ENCODE measurements around the gene TEX101. TPM values are rescaled to one million over a fixed set of nuclear protein-coding genes. Genes with fewer than 3 reads are reported as not detected.

Gene TEX101
- total and polyA plus RNA-seq, 4 donors: not detected

DNA sequence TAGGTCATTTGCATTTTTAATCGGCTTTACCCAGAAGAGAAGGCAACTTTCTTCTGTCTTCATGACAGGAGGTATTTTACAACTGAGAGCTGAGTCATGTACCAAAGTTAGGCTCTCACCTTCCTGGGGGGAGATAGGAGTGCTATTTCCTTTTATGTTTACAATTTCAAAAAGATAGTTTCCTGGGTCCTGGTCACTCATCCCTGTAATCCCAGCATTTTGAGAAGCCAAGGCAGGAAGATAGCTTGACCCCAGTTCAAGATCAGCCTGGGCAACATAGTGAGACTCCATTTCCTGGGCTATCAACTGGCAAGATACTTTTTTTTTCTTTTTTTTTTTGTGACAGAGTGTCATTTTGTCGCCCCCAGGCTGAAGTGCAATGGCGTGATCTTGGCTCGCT lies 43.1 kb downstream of the TEX101 start (continued):
- TF ChIP-seq, protein P1, sequence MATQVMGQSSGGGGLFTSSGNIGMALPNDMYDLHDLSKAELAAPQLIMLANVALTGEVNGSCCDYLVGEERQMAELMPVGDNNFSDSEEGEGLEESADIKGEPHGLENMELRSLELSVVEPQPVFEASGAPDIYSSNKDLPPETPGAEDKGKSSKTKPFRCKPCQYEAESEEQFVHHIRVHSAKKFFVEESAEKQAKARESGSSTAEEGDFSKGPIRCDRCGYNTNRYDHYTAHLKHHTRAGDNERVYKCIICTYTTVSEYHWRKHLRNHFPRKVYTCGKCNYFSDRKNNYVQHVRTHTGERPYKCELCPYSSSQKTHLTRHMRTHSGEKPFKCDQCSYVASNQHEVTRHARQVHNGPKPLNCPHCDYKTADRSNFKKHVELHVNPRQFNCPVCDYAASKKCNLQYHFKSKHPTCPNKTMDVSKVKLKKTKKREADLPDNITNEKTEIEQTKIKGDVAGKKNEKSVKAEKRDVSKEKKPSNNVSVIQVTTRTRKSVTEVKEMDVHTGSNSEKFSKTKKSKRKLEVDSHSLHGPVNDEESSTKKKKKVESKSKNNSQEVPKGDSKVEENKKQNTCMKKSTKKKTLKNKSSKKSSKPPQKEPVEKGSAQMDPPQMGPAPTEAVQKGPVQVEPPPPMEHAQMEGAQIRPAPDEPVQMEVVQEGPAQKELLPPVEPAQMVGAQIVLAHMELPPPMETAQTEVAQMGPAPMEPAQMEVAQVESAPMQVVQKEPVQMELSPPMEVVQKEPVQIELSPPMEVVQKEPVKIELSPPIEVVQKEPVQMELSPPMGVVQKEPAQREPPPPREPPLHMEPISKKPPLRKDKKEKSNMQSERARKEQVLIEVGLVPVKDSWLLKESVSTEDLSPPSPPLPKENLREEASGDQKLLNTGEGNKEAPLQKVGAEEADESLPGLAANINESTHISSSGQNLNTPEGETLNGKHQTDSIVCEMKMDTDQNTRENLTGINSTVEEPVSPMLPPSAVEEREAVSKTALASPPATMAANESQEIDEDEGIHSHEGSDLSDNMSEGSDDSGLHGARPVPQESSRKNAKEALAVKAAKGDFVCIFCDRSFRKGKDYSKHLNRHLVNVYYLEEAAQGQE (IDR thresholded peaks at IDR 0.05): no peak
- TF ChIP-seq HNF4A (conservative IDR thresholded peaks at IDR 0.05): no peak
- no peak for TF ChIP-seq JUND (IDR thresholded peaks at IDR 0.05)
- no peak for TF ChIP-seq RXRA (IDR thresholded peaks at IDR 0.05)
- no peak for TF ChIP-seq FOXA2 (IDR thresholded peaks at IDR 0.05)
- no peak for TF ChIP-seq GABPA (IDR thresholded peaks at IDR 0.05 in 1 of 2, conservative IDR thresholded peaks at IDR 0.05 in 1 of 2)
- no peak for TF ChIP-seq EGR1 (IDR thresholded peaks at IDR 0.05; ENCODE audit: low read depth in 2 of 2)
- no peak for TF ChIP-seq SP1 (IDR thresholded peaks at IDR 0.05)

- Histone ChIP-seq H3K27me3 (ENCODE audit: control insufficient read depth in 4 of 4, insufficient read depth in 4 of 4, low read length in 3 of 4) (no peaks in the 10 kb centered on the region), H3K27ac (ENCODE audit: low read depth in 1 of 2, low read length in 2 of 2) (no peak overlapping the region), H3K36me3 (ENCODE audit: control insufficient read depth in 4 of 4, insufficient read depth in 3 of 4, low read depth in 1 of 4, low read length in 3 of 4) (no peaks in the 10 kb centered on the region), H3K9ac (ENCODE audit: low read depth in 1 of 2, low read length in 2 of 2) (no peak overlapping the region), H3K4me1 (ENCODE audit: control insufficient read depth in 4 of 4, insufficient read depth in 4 of 4, low read length in 3 of 4) (peaks cover 2 to 15% (median 10%) of the 10 kb centered on the region in 4 donors), H3K9me3 (ENCODE audit: control insufficient read depth in 4 of 4, low read length in 3 of 4) (no peaks in the 10 kb centered on the region), H3K4me3 (ENCODE audit: low read depth in 1 of 3, low read length in 3 of 3) (no peak overlapping the region)
- 85% methylated on average over 16 of the region's 16 CpGs for WGBS
- no peak for DNase-seq (ENCODE audit: low spot score)
- no peak for TF ChIP-seq RAD21 (IDR thresholded peaks at IDR 0.05)
- no peak for TF ChIP-seq TAF1 (conservative IDR thresholded peaks at IDR 0.05)
- no peak for TF ChIP-seq SP1 (IDR thresholded peaks at IDR 0.05)
- no peak for TF ChIP-seq HNF4A (conservative IDR thresholded peaks at IDR 0.05)
- no peak for TF ChIP-seq JUND (IDR thresholded peaks at IDR 0.05)
- no peak for TF ChIP-seq RXRA (IDR thresholded peaks at IDR 0.05)
- no peak for TF ChIP-seq YY1 (IDR thresholded peaks at IDR 0.05)
- no peak for TF ChIP-seq FOXA2 (IDR thresholded peaks at IDR 0.05)
- TF ChIP-seq, protein P2, sequence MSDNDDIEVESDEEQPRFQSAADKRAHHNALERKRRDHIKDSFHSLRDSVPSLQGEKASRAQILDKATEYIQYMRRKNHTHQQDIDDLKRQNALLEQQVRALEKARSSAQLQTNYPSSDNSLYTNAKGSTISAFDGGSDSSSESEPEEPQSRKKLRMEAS (IDR thresholded peaks at IDR 0.05): no peak
- TF ChIP-seq, protein P3, sequence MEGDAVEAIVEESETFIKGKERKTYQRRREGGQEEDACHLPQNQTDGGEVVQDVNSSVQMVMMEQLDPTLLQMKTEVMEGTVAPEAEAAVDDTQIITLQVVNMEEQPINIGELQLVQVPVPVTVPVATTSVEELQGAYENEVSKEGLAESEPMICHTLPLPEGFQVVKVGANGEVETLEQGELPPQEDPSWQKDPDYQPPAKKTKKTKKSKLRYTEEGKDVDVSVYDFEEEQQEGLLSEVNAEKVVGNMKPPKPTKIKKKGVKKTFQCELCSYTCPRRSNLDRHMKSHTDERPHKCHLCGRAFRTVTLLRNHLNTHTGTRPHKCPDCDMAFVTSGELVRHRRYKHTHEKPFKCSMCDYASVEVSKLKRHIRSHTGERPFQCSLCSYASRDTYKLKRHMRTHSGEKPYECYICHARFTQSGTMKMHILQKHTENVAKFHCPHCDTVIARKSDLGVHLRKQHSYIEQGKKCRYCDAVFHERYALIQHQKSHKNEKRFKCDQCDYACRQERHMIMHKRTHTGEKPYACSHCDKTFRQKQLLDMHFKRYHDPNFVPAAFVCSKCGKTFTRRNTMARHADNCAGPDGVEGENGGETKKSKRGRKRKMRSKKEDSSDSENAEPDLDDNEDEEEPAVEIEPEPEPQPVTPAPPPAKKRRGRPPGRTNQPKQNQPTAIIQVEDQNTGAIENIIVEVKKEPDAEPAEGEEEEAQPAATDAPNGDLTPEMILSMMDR (IDR thresholded peaks at IDR 0.05; ENCODE audit: low read depth, low read length, missing input control): no peak
- TF ChIP-seq, protein P4, sequence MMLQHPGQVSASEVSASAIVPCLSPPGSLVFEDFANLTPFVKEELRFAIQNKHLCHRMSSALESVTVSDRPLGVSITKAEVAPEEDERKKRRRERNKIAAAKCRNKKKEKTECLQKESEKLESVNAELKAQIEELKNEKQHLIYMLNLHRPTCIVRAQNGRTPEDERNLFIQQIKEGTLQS (IDR thresholded peaks at IDR 0.05): no peak
- TF ChIP-seq, protein P1 (IDR thresholded peaks at IDR 0.05): no peak
- no peak for TF ChIP-seq EGR1 (IDR thresholded peaks at IDR 0.05; ENCODE audit: low read depth in 2 of 2)
- no peak for TF ChIP-seq ZBTB33 (IDR thresholded peaks at IDR 0.05)
- TF ChIP-seq NR2F2 (IDR thresholded peaks at IDR 0.05): no peak
Observed at GRCh38 chr19:43460362-43461016, 45.8 kb downstream of the TEX101 start.
